Measurements from ENCODE around the gene TMEM150B. TPM values are rescaled to one million over a fixed set of nuclear protein-coding genes. Genes with fewer than 3 reads are reported as not detected.
A peak's percentile ranks its signal among the peaks of the same experiment; 100 is the strongest.

The TMEM150B gene
- total RNA-seq, 6 experiments from 2014 or later: 1.1 to 5.6 (median 2.2) TPM

- intact Hi-C loops (cut with DNase I): no loop called here
- H3K27ac ChIP-seq: peak overlapping the region; percentile 67 to 75 (median 74)
- peak overlapping the region; percentile 54 to 66 (median 64) for H3K4me3 ChIP-seq
- WGBS (ENCODE audit: insufficient coverage, low coverage, low lambda C conversion rate, missing lambda C conversion rate): 10% methylated on average over 19 of the region's 44 CpGs
- no peaks in the 10 kb centered on the region for H3K36me3 ChIP-seq
- no peaks in the 10 kb centered on the region for H3K27me3 ChIP-seq
- no peaks in the 10 kb centered on the region for H3K9me3 ChIP-seq
- DNase-seq (peak in 2 of 3 donors; percentile 38 to 55), ATAC-seq (no peak)
- H3K4me1 ChIP-seq: peaks cover 0 to 12% (median under 1%) of the 10 kb centered on the region in 4 donors
- peak; percentile 88 for TF ChIP-seq POLR2A (IDR thresholded peaks at IDR 0.05)
- TF ChIP-seq CTCF (IDR thresholded peaks at IDR 0.05): no peak
Measured at GRCh38 chr19:55339889-55340783, 15.0 kb upstream of the TMEM150B start.

- ATAC-seq (peak; percentile 86 to 94 (median 91)), DNase-seq (peak; percentile 100)
- no peaks in the 10 kb centered on the region for H3K36me3 ChIP-seq
- intact Hi-C loops (cut with DNase I): no loop called here
- H3K27ac ChIP-seq: peak within 1 kb of the TSS; percentile 75 to 89 (median 86)
- H3K4me1 ChIP-seq: peaks cover 0 to 12% (median under 1%) of the 10 kb centered on the region in 4 donors
- H3K9me3 ChIP-seq: no peaks in the 10 kb centered on the region
- H3K4me3 ChIP-seq: peak within 1 kb of the TSS; percentile 54 to 66 (median 64)
- no peaks in the 10 kb centered on the region for H3K27me3 ChIP-seq
- TF ChIP-seq POLR2A (IDR thresholded peaks at IDR 0.05) (no peak), CTCF (IDR thresholded peaks at IDR 0.05) (peak; percentile 40 to 42 (median 41))
- WGBS (ENCODE audit: insufficient coverage, low coverage, low lambda C conversion rate, missing lambda C conversion rate): under 1% methylated on average over 26 of the region's 63 CpGs
Measured at GRCh38 chr19:55339105-55339888, 14.2 kb upstream of the TMEM150B start, which contains the start of gene KMT5C. TSS of gene KMT5C (plus strand) at chr19:55339876. CDS start at chr19:55341937, 2,061 bp downstream.

GRCh38 chr19:55336101-55336500 is 11.0 kb upstream of the TMEM150B start:
- WGBS (ENCODE audit: insufficient coverage, low coverage, low lambda C conversion rate, missing lambda C conversion rate): 67% methylated on average over 4 of the region's 7 CpGs
- no peak overlapping the region for H3K27ac ChIP-seq

More at GRCh38 chr19:55336101-55336500, 11.0 kb upstream of the TMEM150B start:
- Histone ChIP-seq H3K27me3 (no peaks in the 10 kb centered on the region), H3K4me3 (no peak overlapping the region), H3K9me3 (no peaks in the 10 kb centered on the region), H3K4me1 (peaks cover 0 to 12% (median under 1%) of the 10 kb centered on the region in 4 donors), H3K36me3 (no peaks in the 10 kb centered on the region)
- intact Hi-C loops (cut with DNase I): no loop called here
- TF ChIP-seq CTCF (IDR thresholded peaks at IDR 0.05) (no peak), POLR2A (IDR thresholded peaks at IDR 0.05) (no peak)
- ATAC-seq (no peak), DNase-seq (no peak)
